H1 (cell line): ENCODE measurements around the gene PPP2R5B. TPM values are rescaled to one million over a fixed set of nuclear protein-coding genes. Genes with fewer than 3 reads are reported as not detected.

Experiments
- ATF2 ChIP-seq: IDR thresholded peaks from 2 replicates; pipeline ENCODE4 v1.6.1; 2012; ENCODE audit warnings: low read length, inconsistent platforms
- CBX8 ChIP-seq: fragments of 300-800, 300-1000 bp; sonication (generic); IDR thresholded peaks from 2 replicates; pipeline ENCODE4 v1.7.1; 2016; ENCODE audit warnings: low read depth, low read length, borderline replicate concordance
- polyA plus RNA-seq, 7 experiments: library from polyadenylated mRNA; depleted of rRNA in 3 of 7; stranded (reverse) in 5 of 7; unstranded in 2 of 7; fragments of >200 nt in 5 of 7; fragments of 200-250 nt in 2 of 7; gene quantifications; 1 replicate in 5 of 7; 2 replicates in 1 of 7; 4 replicates in 1 of 7; pipeline versions ENCODE4 v1.2.1 to v1.2.3, GENCODE V29; 2011 to 2013; ENCODE audit warnings: missing spikeins in 2 of 7, mixed read lengths in 2 of 7
- total RNA-seq: library from RNA; stranded (reverse); fragmentation: NEBNext Ultra II Directional; extraction: Animal tissue kit (Norgen Biotek cat#: 25700); gene quantifications from 2 replicates; pipeline ENCODE4 v1.2.1, GENCODE V29; 2021

Gene PPP2R5B
- total and polyA plus RNA-seq, 2 of the 8 experiments (the other 6 are each of a cell fraction or from before 2014, with no cell fraction given): 4.9 to 5.1 TPM

DNA sequence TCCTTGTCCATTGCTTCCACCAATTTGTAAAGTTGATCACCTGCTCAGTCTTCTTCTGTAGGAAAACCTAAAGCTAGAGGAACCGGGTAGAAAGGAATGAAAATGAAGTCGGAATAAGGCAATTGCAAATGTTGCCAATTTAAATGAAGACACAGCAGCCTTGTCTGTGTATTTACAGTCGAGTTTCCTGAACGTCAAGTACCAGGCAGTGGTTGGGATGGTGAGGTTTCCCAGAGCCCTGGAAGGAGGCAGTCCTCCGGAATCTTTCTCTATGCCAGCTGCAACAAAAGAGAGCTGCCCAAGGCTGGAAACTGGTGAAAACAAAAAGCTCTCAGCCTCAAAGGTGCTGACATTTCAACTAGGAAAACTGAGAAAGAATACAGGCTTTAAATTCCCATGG is 29.7 kb downstream of the PPP2R5B start (continued):
- TF ChIP-seq ATF2 (no peak), CBX8 (no peak)
